ENCODE data around the gene ASMT.

The ASMT gene

DNA sequence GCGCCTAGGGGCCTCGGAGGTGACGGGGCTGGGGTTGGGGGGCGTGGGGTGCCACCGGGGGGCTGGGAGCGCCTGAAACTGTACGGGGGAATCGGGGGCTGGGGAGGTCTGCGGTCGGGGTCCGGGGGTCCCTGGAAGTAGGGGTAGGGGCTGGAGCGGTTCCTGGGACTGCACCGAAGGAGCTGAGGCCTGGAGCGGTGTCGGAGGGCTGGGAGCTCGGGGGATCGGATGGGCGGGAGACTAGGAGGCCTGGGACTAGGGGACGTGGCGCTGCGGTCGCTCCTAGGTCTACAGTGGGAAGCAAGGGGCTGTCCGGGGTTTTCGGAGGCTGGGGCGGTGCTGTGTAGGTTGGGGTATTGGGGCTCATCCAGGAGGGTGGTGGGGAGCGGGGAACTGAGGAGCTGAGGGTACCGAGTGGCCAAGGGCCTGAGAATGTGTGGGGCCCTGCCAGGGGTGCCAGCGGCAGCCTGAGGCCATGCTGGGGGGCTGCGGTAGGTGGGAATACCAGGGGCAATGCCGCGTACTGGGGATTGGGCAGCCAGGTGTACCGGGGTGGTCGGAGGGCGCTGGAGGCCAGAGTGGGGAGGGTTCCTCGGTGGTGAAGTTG, 22.9 kb upstream of the ASMT start:
- no peak for DNase-seq (ENCODE audit: extremely low spot score)
- CTCF ChIA-PET = no interaction called here
- POLR2A ChIA-PET = no interaction called here
- TF ChIP-seq ZNF384 (IDR thresholded peaks at IDR 0.05) (no peak), SUZ12 (IDR thresholded peaks at IDR 0.05) (no peak), FOXM1 (IDR thresholded peaks at IDR 0.05; ENCODE audit: borderline replicate concordance) (no peak)

- POLR2A ChIA-PET = no interaction called here
- TF ChIP-seq PKNOX1 (IDR thresholded peaks at IDR 0.05) = no peak
- TF ChIP-seq HDGF (IDR thresholded peaks at IDR 0.05; ENCODE audit: borderline replicate concordance) = no peak
- TF ChIP-seq L3MBTL2 (conservative IDR thresholded peaks at IDR 0.05) = no peak
- no peak for TF ChIP-seq BHLHE40 (IDR thresholded peaks at IDR 0.05; ENCODE audit: borderline replicate concordance)
- no peak for TF ChIP-seq SP1 (IDR thresholded peaks at IDR 0.05)
- TF ChIP-seq ZNF384 (IDR thresholded peaks at IDR 0.05) = no peak
- no peak for TF ChIP-seq FOXK2 (IDR thresholded peaks at IDR 0.05)
- TF ChIP-seq LEF1 (IDR thresholded peaks at IDR 0.05; ENCODE audit: borderline replicate concordance) = no peak
- TF ChIP-seq ELF4 (IDR thresholded peaks at IDR 0.05) = no peak
- TF ChIP-seq NFRKB (IDR thresholded peaks at IDR 0.05) = no peak
- no peak for TF ChIP-seq FOXA1 (IDR thresholded peaks at IDR 0.05)
- TF ChIP-seq ARNT (IDR thresholded peaks at IDR 0.05) = no peak
- TF ChIP-seq FOXM1 (IDR thresholded peaks at IDR 0.05; ENCODE audit: borderline replicate concordance) = no peak
- TF ChIP-seq SUZ12 (IDR thresholded peaks at IDR 0.05) = no peak
- no peak for TF ChIP-seq TARDBP (IDR thresholded peaks at IDR 0.05)
- no peak for TF ChIP-seq CTBP1 (IDR thresholded peaks at IDR 0.05; ENCODE audit: borderline replicate concordance)
- no peak for DNase-seq (ENCODE audit: extremely low spot score)
- CTCF ChIA-PET = no interaction called here
These were observed 22.3 kb upstream of the ASMT start for GRCh38 chrX:1592470-1593142.

- CTCF ChIA-PET = no interaction called here
- POLR2A ChIA-PET = no interaction called here
- TF ChIP-seq FOXM1 (IDR thresholded peaks at IDR 0.05; ENCODE audit: borderline replicate concordance) = no peak
- no peak for TF ChIP-seq SUZ12 (IDR thresholded peaks at IDR 0.05)
- no peak for TF ChIP-seq TARDBP (IDR thresholded peaks at IDR 0.05)
- TF ChIP-seq FOXA1 (IDR thresholded peaks at IDR 0.05) = no peak
- no peak for TF ChIP-seq L3MBTL2 (conservative IDR thresholded peaks at IDR 0.05)
- TF ChIP-seq LEF1 (IDR thresholded peaks at IDR 0.05; ENCODE audit: borderline replicate concordance) = no peak
- TF ChIP-seq ARNT (IDR thresholded peaks at IDR 0.05) = no peak
- no peak for TF ChIP-seq HDGF (IDR thresholded peaks at IDR 0.05; ENCODE audit: borderline replicate concordance)
- TF ChIP-seq PKNOX1 (IDR thresholded peaks at IDR 0.05) = no peak
- DNase-seq (ENCODE audit: extremely low spot score) = no peak
These were observed 21.3 kb upstream of the ASMT start for GRCh38 chrX:1593286-1594271.

DNA sequence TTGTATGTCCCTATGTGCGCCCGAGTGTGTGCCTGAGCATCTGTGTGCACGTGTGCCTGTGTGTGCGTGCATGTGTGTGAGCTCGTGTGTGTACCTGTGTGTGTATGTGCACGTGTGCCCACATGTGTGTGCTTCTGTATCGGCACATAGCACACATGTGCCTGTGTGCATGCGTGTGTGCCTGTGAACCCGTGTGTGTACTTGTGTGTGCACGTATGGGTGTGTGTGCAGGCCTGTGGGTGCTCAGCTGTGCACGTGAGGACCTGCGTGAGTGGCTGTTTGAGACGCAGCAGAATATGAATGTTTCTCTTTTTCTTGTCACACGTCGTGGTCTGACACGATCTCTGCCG, 19.2 kb upstream of the ASMT start:
- TF ChIP-seq SUZ12 (IDR thresholded peaks at IDR 0.05) (no peak), FOXK2 (IDR thresholded peaks at IDR 0.05) (no peak), ZNF384 (IDR thresholded peaks at IDR 0.05) (no peak), LEF1 (IDR thresholded peaks at IDR 0.05; ENCODE audit: borderline replicate concordance) (no peak), FOXA1 (IDR thresholded peaks at IDR 0.05) (no peak), NFRKB (IDR thresholded peaks at IDR 0.05) (no peak), L3MBTL2 (conservative IDR thresholded peaks at IDR 0.05) (no peak), CTBP1 (IDR thresholded peaks at IDR 0.05; ENCODE audit: borderline replicate concordance) (no peak), ELF4 (IDR thresholded peaks at IDR 0.05) (no peak), PKNOX1 (IDR thresholded peaks at IDR 0.05) (no peak), HDGF (IDR thresholded peaks at IDR 0.05; ENCODE audit: borderline replicate concordance) (no peak)
- ChIA-PET POLR2A (no interaction called here), CTCF (no interaction called here)
- no peak for DNase-seq (ENCODE audit: extremely low spot score)

- CTCF ChIA-PET = no interaction called here
- no peak for TF ChIP-seq PKNOX1 (IDR thresholded peaks at IDR 0.05)
- TF ChIP-seq L3MBTL2 (conservative IDR thresholded peaks at IDR 0.05) = no peak
- no peak for TF ChIP-seq SP1 (IDR thresholded peaks at IDR 0.05)
- TF ChIP-seq ARNT (IDR thresholded peaks at IDR 0.05) = no peak
- TF ChIP-seq HDGF (IDR thresholded peaks at IDR 0.05; ENCODE audit: borderline replicate concordance) = no peak
- no peak for TF ChIP-seq BHLHE40 (IDR thresholded peaks at IDR 0.05; ENCODE audit: borderline replicate concordance)
- TF ChIP-seq SUZ12 (IDR thresholded peaks at IDR 0.05) = no peak
- no peak for TF ChIP-seq ZNF384 (IDR thresholded peaks at IDR 0.05)
- TF ChIP-seq TARDBP (IDR thresholded peaks at IDR 0.05) = no peak
- TF ChIP-seq FOXK2 (IDR thresholded peaks at IDR 0.05) = no peak
- no peak for TF ChIP-seq FOXA1 (IDR thresholded peaks at IDR 0.05)
- TF ChIP-seq ELF4 (IDR thresholded peaks at IDR 0.05) = no peak
- TF ChIP-seq LEF1 (IDR thresholded peaks at IDR 0.05; ENCODE audit: borderline replicate concordance) = no peak
- POLR2A ChIA-PET = no interaction called here
- DNase-seq (ENCODE audit: extremely low spot score) = no peak
These were observed 18.0 kb upstream of the ASMT start for GRCh38 chrX:1596676-1597344.
